GM21526 (cell line): ENCODE data around the gene SLC25A42.
"Not testable (repeated sequence)": the region's sequence is repeated elsewhere in the genome, so short reads cannot be mapped to it uniquely, and the experiment has no call there.

Experiments used
- ATAC-seq: cut with Tn5 transposase; IDR thresholded peaks from one replicate; pipeline ENCODE4 v1.9.1; 2021; ENCODE audit warnings: moderate library complexity; ENCODE audit not compliant: unreplicated experiment, low FRiP score

Gene SLC25A42

GRCh38 chr19:19101540-19101939 is 37.7 kb downstream of the SLC25A42 start:
- ATAC-seq = no peak

DNA sequence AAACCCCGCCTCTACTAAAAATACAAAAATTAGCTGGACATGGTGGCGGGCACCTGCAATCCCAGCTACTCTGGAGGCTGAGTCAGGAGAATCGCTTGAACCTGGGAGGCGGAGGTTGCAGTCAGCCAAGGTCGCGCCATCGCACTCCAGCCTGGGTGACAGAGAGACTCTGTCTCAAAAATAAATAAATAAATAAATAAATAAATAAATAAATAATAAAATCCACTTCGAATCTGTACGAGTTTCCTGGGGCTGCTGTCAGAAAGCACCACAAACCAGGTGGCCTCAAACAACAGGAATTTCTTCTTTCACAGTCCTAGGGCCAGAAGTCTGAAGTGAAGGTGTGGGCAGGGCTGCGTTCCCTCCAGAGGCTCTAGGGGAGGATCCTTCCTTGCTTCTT is 38.8 kb downstream of the SLC25A42 start:
- ATAC-seq = not testable (repeated sequence)

DNA sequence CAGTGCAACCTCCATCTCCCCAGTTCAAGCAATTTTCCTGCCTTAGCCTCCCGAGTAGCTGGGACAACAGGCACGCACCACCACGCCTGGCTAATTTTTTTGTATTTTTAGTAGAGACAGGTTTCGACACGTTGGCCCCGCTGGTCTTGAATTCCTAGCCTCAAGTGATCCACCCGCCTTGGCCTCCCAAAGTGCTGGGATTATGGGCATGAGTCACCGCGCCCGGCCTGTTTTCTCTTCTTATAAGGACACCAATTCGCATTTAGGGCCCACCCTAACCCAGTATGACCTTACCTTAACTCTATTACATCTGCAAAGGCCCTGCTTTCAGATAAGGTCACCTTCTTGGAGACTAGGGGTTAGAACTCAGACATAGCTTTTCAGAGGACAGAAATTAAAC is 39.4 kb downstream of the SLC25A42 start:
- ATAC-seq = no peak

- ATAC-seq = no peak
Measured at GRCh38 chr19:19105365-19106055, 41.7 kb downstream of the SLC25A42 start.

DNA sequence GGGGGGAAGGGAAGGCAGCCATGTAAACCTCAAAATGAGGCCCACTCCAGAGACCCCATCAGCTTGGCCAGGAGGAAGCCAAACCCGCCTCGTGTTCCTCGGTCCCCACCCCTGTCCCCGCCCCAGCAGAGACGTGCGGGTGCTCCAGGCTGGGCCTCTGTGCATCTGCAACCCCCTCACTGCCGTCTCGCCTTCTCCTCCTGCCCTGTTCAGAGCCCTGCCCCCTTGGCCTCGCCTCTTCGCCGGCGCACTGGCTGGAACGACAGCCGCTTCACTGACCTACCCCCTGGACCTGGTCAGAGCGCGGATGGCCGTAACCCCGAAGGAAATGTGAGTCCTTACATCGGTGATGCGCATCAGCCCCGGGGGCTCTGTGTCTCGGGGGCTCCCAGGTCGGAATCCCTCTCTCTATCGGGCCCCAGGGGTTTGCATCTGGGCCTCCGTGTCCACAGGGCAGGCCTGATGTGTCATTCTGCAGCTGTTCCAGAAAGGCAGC is 42.3 kb downstream of the SLC25A42 start:
- ATAC-seq = no peak

DNA sequence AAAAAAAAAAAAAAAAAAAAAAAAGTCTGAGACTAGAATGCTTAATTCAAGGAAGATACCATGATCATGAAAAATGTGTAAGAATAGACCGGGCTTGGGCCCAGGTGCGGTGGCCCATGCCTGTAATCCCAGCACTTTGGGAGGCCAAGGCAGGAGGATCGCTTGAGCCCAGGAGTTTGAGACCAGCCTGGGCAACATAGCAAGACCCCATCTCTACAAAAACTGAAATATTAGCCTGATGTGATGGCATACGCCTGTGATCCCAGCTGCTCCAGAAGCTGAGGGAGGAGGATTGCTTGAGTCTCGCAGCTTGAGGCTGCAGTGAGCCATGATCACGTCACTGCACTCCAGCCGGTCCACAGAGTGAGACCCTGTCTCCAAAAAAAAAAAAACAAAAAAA is 43.1 kb downstream of the SLC25A42 start:
- not testable (repeated sequence) for ATAC-seq

- no peak for ATAC-seq
Measured at GRCh38 chr19:19107654-19108053, 43.9 kb downstream of the SLC25A42 start.

- no peak for ATAC-seq
Measured at GRCh38 chr19:19109601-19110000, 45.8 kb downstream of the SLC25A42 start.

GRCh38 chr19:19110410-19111135 is 46.8 kb downstream of the SLC25A42 start:
- no peak for ATAC-seq

- ATAC-seq = no peak
Measured at GRCh38 chr19:19111136-19111835, 47.5 kb downstream of the SLC25A42 start.

DNA sequence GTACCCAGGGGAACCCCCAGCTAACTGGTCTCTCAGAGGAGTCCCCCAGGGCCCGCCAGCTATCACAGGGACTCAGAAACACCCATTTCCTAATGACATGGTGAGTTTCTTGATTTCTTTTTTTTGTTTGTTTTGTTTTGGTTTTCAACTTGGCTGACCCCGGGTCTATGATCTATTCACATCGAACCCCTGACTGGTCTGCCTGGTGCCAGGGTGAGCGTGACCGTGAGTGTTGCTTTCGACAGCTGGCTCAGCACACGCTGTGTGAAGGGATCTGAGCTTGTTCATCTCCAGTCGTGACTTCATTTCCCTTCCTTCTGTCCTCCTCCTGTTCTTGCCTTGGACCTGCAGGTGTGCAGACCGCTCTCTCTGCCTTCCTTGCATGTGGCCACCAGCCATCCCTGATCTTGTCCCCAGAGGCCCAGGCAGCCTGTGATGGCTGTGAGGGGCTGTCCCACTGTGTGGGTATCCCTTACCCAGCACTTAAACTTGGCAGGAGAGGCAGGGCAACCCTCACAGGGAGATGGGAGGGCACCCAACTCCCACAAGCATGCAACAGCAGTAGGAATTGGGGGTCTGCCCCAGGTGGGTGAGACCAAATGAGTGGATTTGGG is 48.3 kb downstream of the SLC25A42 start:
- ATAC-seq = no peak

GRCh38 chr19:19113040-19113626 is 49.3 kb downstream of the SLC25A42 start:
- ATAC-seq = no peak

GRCh38 chr19:19115954-19116353 is 52.2 kb downstream of the SLC25A42 start:
- ATAC-seq = no peak

DNA sequence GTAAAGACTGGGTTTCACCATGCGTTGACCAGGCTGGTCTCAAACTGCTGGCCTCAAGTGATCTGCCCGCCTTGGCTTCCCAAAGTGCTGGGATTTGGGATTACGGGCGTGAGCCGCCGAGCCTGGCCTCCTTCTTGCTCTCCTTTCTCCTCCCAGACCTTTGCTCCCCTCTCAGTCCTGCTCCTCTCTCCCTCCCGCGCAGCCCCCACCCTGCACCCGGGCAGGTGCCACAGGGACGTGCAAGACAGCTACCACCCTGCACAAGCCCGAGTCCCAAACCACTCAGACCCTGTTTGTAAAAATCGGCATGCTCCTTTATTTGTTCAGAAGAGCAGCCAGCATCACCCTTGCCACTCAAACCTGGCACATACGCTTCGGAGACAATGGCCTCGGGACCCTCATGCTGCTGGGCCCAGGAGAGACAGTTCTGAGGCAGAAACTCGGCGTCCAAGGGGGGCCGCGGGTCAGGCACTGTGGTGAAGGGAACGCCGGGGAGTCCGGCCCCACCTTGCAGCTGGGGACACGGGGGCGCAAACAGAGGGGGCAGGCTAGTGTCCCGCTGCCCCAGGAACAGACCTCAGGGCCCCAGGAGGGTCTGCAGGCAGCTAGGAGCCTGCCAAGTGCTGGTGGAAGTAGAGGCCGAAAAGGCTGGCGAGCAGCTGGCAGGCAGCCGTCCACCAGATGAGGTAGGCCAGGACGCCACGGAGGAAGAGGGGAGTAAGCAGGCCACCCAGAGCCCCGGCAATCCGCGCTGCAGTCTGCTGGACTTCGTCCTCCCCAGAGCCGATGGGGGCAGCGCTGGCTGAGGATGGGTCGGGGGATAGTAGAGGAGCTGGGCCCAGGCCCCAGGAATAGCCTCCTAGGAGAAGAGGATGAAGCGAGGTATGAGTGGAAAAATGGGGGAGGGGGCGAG is 55.8 kb downstream of the SLC25A42 start:
- no peak for ATAC-seq

DNA sequence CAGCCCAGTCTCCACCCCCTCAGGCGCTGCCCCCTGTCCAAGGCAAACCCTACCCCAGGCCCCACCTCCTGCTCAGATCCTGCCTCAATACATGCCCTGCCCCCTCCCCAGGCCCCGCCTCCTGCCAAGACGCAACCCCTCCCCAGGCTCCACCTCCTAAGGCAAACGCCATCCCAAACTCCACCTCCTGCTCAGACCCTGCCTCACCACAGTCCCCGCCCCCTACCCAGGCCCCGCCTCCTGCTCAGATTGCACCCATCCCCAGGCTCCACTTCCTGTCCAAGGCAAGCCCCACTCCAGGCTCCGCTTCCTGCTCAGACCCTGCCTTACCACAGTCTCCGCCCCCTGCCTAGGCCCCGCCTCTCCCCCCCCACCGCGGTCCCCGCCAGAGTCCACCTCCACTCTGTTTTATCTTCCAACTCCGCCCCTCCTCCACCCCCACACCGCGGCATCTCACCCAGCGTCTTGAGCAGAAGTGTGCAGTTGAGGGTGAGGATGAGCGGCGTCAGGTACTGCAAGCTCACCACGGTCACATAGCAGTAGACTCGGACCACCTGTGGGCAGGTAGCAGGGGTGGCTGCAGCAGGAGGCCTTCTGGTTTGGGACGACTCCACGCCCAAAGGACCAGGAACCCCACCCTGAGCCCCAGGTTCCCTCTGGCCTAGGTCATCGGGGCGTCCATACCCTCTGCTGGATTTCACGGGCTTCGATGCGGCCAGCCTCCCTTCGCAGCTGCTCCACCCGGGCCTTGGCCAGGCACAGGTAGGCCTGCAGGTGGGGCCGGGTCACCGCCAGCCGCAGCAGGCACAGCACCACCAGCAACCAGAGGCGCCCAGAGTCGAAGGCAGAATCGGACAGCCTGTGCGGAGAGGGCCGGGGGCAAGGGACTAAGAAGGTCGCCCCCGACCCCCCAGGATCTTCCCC is 56.8 kb downstream of the SLC25A42 start:
- no peak for ATAC-seq

DNA sequence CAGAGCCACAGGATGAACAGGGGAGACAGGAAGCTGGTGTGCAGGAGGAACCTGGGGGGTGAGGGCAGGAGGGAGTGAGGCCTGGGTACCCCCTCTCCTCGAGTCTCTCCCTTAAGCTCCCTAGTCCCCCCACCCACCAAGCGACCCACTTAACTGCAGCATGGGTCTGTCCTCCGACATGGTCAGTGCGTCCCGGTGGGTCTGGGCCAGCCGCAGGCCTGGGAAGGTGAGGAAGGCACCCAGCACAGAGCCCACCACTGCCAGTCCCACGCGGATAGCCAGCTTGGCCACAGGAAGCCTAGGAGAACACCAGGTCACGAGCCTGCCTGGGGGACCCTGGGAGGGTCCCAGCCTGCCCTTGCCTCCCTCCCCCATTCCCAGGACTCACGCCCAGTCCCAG is 57.6 kb downstream of the SLC25A42 start:
- no peak for ATAC-seq

GRCh38 chr19:19122902-19123301 is 59.1 kb downstream of the SLC25A42 start:
- ATAC-seq = no peak

DNA sequence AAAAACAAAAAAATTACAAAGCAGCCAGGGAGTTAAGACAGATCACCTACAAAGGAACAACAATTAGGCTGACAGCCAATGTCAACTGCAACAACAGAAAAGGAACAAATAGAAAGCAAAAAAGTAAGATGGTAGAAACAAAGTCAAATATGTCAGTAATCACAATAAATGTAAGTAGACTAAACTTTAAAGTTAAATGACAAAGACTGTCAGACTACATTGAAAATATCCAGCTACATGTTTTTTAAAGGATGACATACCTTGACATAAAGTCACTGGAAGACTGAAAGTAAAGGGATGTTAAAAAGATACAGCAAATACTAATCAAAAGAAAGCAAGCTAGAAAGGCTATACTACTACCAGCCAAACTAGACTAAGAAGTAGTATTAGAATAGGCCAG is 59.6 kb downstream of the SLC25A42 start:
- no peak for ATAC-seq

DNA sequence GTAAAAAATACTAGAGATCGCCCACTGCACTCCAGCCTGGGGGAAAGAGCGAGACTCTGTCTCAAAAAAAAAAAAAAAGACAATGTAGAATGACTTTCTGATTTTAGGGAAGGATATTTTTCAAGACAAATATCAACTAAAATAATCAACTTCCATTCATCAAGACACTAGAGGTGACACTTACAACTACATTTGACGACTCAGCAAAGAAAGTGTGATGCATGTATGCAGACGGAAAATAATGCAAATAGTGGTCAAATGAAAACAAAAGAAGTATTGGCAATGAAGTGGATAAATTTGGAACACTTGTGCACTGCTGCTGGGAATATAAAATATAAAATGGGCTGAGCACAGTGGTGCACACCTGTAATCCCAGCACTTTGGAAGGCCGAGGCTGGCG is 62.3 kb downstream of the SLC25A42 start:
- ATAC-seq = no peak
